Adipocyte (in vitro differentiated cells): Measurements from ENCODE around the gene ZNF157.

Source experiments
- DNase-seq: peaks from one replicate; pipeline ENCODE4 v3.0.0-alpha.2; 2015; ENCODE audit warnings: low read depth
- H3K27me3 ChIP-seq: replicated peaks from 2 replicates; pipeline ENCODE4 v1.7.0; 2013; ENCODE audit warnings: mild to moderate bottlenecking, low read length, moderate library complexity; ENCODE audit not compliant: control insufficient read depth, insufficient read depth
- H3K36me3 ChIP-seq: 2 replicates; pipeline ENCODE4 v1.7.0; 2013; ENCODE audit warnings: low read length, mild to moderate bottlenecking, moderate library complexity; ENCODE audit not compliant: control insufficient read depth, insufficient read depth, severe bottlenecking
- H3K4me1 ChIP-seq: 2 replicates; pipeline ENCODE4 v1.7.0; 2013; ENCODE audit warnings: mild to moderate bottlenecking, low read length, moderate library complexity; ENCODE audit not compliant: control insufficient read depth, insufficient read depth
- H3K4me3 ChIP-seq: 2 replicates; pipeline ENCODE4 v1.7.0; 2013; ENCODE audit warnings: mild to moderate bottlenecking, low read length, moderate library complexity
- H3K9ac ChIP-seq: 2 replicates; pipeline ENCODE4 v1.7.0; 2013; ENCODE audit warnings: mild to moderate bottlenecking, low read length, moderate library complexity
- H3K9me3 ChIP-seq: 2 replicates; pipeline ENCODE4 v1.7.0; 2013; ENCODE audit warnings: mild to moderate bottlenecking, low read length, moderate library complexity; ENCODE audit not compliant: control insufficient read depth

ZNF157 gene

GRCh38 chrX:47447607-47448006 is 77.2 kb downstream of the ZNF157 start:
- no peak overlapping the region for H3K9ac ChIP-seq
- no peaks in the 10 kb centered on the region for H3K4me1 ChIP-seq
- H3K36me3 ChIP-seq, result peaks cover 49% of the 10 kb centered on the region
- no peaks in the 10 kb centered on the region for H3K27me3 ChIP-seq
- H3K9me3 ChIP-seq, result peaks cover 92% of the 10 kb centered on the region
- DNase-seq, result no peak
- peak overlapping the region; percentile 42 for H3K4me3 ChIP-seq

GRCh38 chrX:47448165-47448806 is 77.9 kb downstream of the ZNF157 start:
- no peak overlapping the region for H3K9ac ChIP-seq
- H3K36me3 ChIP-seq, result peaks cover 55% of the 10 kb centered on the region
- no peaks in the 10 kb centered on the region for H3K4me1 ChIP-seq
- H3K9me3 ChIP-seq, result peaks cover 90% of the 10 kb centered on the region
- H3K4me3 ChIP-seq, result peak overlapping the region; percentile 42
- no peaks in the 10 kb centered on the region for H3K27me3 ChIP-seq
- no peak for DNase-seq

GRCh38 chrX:47452112-47452511 is 81.7 kb downstream of the ZNF157 start:
- H3K9me3 ChIP-seq, result peaks cover 82% of the 10 kb centered on the region
- H3K27me3 ChIP-seq, result no peaks in the 10 kb centered on the region
- peaks cover 72% of the 10 kb centered on the region for H3K36me3 ChIP-seq
- DNase-seq, result no peak
- H3K9ac ChIP-seq, result no peak overlapping the region
- H3K4me1 ChIP-seq, result no peaks in the 10 kb centered on the region
- H3K4me3 ChIP-seq, result no peak overlapping the region

- Histone ChIP-seq H3K4me3 (no peak overlapping the region), H3K27me3 (no peaks in the 10 kb centered on the region), H3K9ac (no peak overlapping the region), H3K36me3 (peaks cover 41% of the 10 kb centered on the region), H3K9me3 (peaks cover 53% of the 10 kb centered on the region), H3K4me1 (no peaks in the 10 kb centered on the region)
- DNase-seq, result no peak
Measured at GRCh38 chrX:47456080-47456479, 85.7 kb downstream of the ZNF157 start.

- Histone ChIP-seq H3K4me1 (no peaks in the 10 kb centered on the region), H3K36me3 (peaks cover 22% of the 10 kb centered on the region), H3K4me3 (no peak overlapping the region), H3K9ac (no peak overlapping the region), H3K27me3 (no peaks in the 10 kb centered on the region), H3K9me3 (peaks cover 35% of the 10 kb centered on the region)
- no peak for DNase-seq
Measured at GRCh38 chrX:47458528-47458927, 88.2 kb downstream of the ZNF157 start.

GRCh38 chrX:47460561-47460960 is 90.2 kb downstream of the ZNF157 start:
- DNase-seq, result no peak
- no peak overlapping the region for H3K4me3 ChIP-seq
- H3K4me1 ChIP-seq, result no peaks in the 10 kb centered on the region
- H3K9ac ChIP-seq, result no peak overlapping the region
- H3K9me3 ChIP-seq, result peaks cover 22% of the 10 kb centered on the region
- peaks cover 10% of the 10 kb centered on the region for H3K36me3 ChIP-seq
- H3K27me3 ChIP-seq, result no peaks in the 10 kb centered on the region
